Kidney epithelial cell (primary cell): Measurements from ENCODE around the gene CSPG5. TPM values are rescaled to one million over a fixed set of nuclear protein-coding genes. Genes with fewer than 3 reads are reported as not detected.

Experiments
- DNase-seq: peaks from one replicate; pipeline ENCODE4 v3.0.0-alpha.2; 2010; ENCODE audit warnings: low read depth
- H3K27me3 ChIP-seq: 2 replicates; pipeline ENCODE4 v1.6.0; 2011; ENCODE audit warnings: low read length; ENCODE audit not compliant: control insufficient read depth, insufficient read depth
- H3K36me3 ChIP-seq: 2 replicates; pipeline ENCODE4 v1.5.1; 2011; ENCODE audit warnings: low read length; ENCODE audit not compliant: control insufficient read depth, insufficient read depth
- H3K4me3 ChIP-seq: 2 replicates; pipeline ENCODE4 v1.5.1; 2011; ENCODE audit warnings: low read depth, mild to moderate bottlenecking, control low read depth, low read length
- CTCF ChIP-seq: IDR thresholded peaks from 2 replicates; pipeline ENCODE4 v1.5.1; 2011; ENCODE audit warnings: mild to moderate bottlenecking, moderate library complexity, low read length, control low read depth, inconsistent platforms; ENCODE audit not compliant: insufficient read depth, poor library complexity, severe bottlenecking
- total RNA-seq: library from RNA; depleted of rRNA; stranded (reverse); fragments of >200 nt; gene quantifications from 2 replicates; pipeline ENCODE4 v1.2.3, GENCODE V29; 2015

The CSPG5 gene
- total RNA-seq, 1 donor from 2014 or later, result 0.71 TPM

GRCh38 chr3:47613722-47614121, 35.1 kb upstream of the CSPG5 start:
- Histone ChIP-seq H3K27me3 (no peaks in the 10 kb centered on the region), H3K36me3 (peaks cover 3% of the 10 kb centered on the region), H3K4me3 (no peak overlapping the region)
- no peak for TF ChIP-seq CTCF
- DNase-seq, result no peak

DNA sequence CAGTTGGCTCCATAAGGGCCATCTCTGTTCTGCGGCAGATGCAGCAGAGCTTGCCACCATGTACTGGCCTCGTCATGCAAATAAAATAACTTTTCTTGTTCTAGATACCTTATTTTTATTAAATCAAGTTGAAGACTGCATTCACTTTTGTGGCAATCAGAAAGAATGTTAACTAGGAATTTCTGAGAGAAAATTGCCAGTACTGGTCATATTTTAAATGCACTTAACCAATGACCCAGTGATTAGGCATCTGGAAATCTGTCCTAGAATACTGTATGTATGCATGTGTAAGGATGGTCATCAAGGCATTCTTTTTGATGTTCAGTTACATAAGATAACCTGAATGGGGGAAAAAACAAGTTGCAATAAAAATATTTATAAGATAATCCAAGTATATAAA, 34.2 kb upstream of the CSPG5 start:
- Histone ChIP-seq H3K36me3 (peaks cover 3% of the 10 kb centered on the region), H3K4me3 (no peak overlapping the region), H3K27me3 (no peaks in the 10 kb centered on the region)
- no peak for TF ChIP-seq CTCF
- DNase-seq, result no peak

- Histone ChIP-seq H3K27me3 (no peaks in the 10 kb centered on the region), H3K4me3 (no peak overlapping the region), H3K36me3 (peaks cover 3% of the 10 kb centered on the region)
- no peak for TF ChIP-seq CTCF
- peak; percentile 43 for DNase-seq
These were observed 33.5 kb upstream of the CSPG5 start for GRCh38 chr3:47612178-47612577.

DNA sequence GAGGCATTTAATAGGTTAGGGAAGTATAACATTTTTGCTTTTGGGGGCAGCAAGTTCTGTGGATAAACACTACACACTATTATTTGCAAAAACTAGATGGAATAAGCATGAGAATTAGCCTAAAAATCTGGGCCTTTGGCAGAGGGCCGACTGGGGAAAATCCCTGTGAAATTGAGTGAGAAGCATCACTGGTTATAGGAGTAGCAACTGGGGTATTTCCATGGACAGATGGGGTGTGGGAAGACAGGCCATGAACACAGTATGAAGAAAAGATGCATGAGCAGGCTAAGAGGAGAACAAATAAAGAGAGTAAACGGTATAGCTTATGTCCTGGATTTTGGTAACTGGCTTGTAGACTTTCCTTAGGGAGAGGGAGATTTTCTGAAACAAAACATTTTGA, 32.9 kb upstream of the CSPG5 start:
- DNase-seq, result no peak
- no peak overlapping the region for H3K4me3 ChIP-seq
- no peak for TF ChIP-seq CTCF
- peaks cover 3% of the 10 kb centered on the region for H3K36me3 ChIP-seq
- no peaks in the 10 kb centered on the region for H3K27me3 ChIP-seq

DNA sequence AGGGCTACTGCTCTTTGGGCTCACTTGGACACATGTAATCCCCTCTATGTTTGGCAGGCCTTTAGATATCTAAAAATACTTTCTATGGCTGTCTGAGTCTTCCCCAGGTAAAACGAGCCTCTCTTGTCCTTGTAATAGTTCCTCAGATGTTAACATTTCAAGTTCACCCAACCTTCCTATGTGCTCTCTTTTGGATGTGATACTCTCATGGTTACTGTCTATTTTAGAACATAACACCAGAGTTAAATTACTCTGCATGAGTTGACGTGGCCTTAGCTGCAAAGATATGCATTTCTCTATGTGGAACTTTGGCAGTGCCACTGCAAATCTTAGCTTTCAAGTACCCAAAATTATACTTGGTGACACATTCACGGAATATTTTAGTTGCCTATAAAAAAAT, 31.9 kb upstream of the CSPG5 start:
- H3K4me3 ChIP-seq, result no peak overlapping the region
- no peaks in the 10 kb centered on the region for H3K27me3 ChIP-seq
- no peak for DNase-seq
- TF ChIP-seq CTCF, result no peak
- peaks cover 3% of the 10 kb centered on the region for H3K36me3 ChIP-seq

DNA sequence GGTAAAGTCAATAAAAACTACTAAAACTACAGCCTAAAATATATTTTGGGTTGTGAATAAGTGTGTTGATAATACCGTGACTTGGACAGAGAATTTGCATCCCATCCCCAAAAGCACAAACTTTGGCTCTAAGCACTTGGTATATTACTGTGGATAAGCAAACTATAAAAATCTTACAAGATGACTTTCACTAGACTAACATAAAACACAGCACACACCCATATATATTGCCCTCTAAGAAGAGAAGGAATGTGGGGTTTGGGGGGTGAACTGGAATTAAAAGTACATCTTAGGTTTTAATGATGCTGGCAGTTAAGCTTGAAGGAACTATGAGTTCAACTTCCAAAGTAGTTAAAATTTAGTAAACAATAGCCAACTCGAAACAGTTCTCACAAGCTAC, 28.7 kb upstream of the CSPG5 start:
- peaks cover 3% of the 10 kb centered on the region for H3K36me3 ChIP-seq
- H3K27me3 ChIP-seq, result no peaks in the 10 kb centered on the region
- no peak for DNase-seq
- H3K4me3 ChIP-seq, result no peak overlapping the region
- no peak for TF ChIP-seq CTCF
